ENCODE results near the gene ARHGAP8. TPM values are rescaled to one million over a fixed set of nuclear protein-coding genes. Genes with fewer than 3 reads are reported as not detected.

Gene ARHGAP8
- total and polyA plus RNA-seq, 2 donors (not counting 1 experiment from before 2014, with no cell fraction given), result 0.37 TPM; not detected in 1

DNA sequence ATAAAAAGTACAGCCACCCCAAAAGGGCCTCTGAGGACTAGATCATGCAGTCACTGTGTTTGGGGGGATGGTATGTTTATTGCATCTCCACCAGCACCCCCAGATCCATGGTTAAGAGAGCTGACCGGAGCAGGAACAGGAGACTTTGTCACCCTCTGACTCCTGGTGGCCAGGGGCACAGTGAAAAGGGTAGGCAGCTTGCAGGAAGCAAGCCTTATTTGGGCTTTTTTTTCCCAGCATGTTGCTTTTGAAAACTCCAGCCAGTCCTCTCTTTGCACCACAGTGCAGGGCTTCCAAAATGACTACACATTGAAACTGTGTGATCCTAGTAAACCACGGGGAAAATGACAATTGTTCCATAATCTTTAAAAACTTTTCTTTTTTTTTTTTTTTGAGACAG is 29.8 kb upstream of the ARHGAP8 start:
- intact Hi-C loops (cut with micrococcal nuclease), result no loop called here
- Histone ChIP-seq H3K9ac (ENCODE audit: low read length) (no peak overlapping the region), H2AFZ (ENCODE audit: insufficient read depth, low read depth, low read length, poor library complexity, severe bottlenecking) (no peak overlapping the region), H4K20me1 (ENCODE audit: control insufficient read depth, insufficient read depth, low read length, poor library complexity, severe bottlenecking) (no peaks in the 10 kb centered on the region), H3K9me3 (ENCODE audit: control extremely low read depth in 1 of 3, control insufficient read depth in 2 of 3, insufficient read depth in 1 of 3, low read length in 2 of 3) (no peaks in the 10 kb centered on the region), H3K27me3 (replicated peaks in 1 of 4; ENCODE audit: control extremely low read depth in 1 of 4, control insufficient read depth in 3 of 4, insufficient read depth in 4 of 4, low read length in 3 of 4) (no peaks in the 10 kb centered on the region), H3K4me3 (ENCODE audit: control extremely low read depth in 1 of 5, extremely low read depth in 1 of 5, insufficient read depth in 1 of 5, low read depth in 2 of 5, low read length in 4 of 5) (no peak overlapping the region), H3K27ac (ENCODE audit: low read length in 2 of 2) (no peak overlapping the region), H3K4me2 (replicated peaks; ENCODE audit: low read depth, low read length, poor library complexity, severe bottlenecking) (no peak overlapping the region), H3K36me3 (replicated peaks in 1 of 2; ENCODE audit: control extremely low read depth in 1 of 2, control insufficient read depth in 1 of 2, extremely low read depth in 1 of 2, insufficient read depth in 2 of 2, low read length in 1 of 2) (peaks cover 0 to 10% of the 10 kb centered on the region in 2 experiments), H3K79me2 (ENCODE audit: control insufficient read depth, insufficient read depth, low read length) (peaks cover 3% of the 10 kb centered on the region), H3K4me1 (ENCODE audit: control insufficient read depth in 2 of 2, insufficient read depth in 2 of 2, low read length in 2 of 2) (peaks cover 0 to 15% of the 10 kb centered on the region in 2 donors)
- no peak for TF ChIP-seq EZH2 (IDR thresholded peaks at IDR 0.05; ENCODE audit: borderline replicate concordance, insufficient read depth, low read depth, low read length, poor library complexity, severe bottlenecking)
- TF ChIP-seq, protein P1, sequence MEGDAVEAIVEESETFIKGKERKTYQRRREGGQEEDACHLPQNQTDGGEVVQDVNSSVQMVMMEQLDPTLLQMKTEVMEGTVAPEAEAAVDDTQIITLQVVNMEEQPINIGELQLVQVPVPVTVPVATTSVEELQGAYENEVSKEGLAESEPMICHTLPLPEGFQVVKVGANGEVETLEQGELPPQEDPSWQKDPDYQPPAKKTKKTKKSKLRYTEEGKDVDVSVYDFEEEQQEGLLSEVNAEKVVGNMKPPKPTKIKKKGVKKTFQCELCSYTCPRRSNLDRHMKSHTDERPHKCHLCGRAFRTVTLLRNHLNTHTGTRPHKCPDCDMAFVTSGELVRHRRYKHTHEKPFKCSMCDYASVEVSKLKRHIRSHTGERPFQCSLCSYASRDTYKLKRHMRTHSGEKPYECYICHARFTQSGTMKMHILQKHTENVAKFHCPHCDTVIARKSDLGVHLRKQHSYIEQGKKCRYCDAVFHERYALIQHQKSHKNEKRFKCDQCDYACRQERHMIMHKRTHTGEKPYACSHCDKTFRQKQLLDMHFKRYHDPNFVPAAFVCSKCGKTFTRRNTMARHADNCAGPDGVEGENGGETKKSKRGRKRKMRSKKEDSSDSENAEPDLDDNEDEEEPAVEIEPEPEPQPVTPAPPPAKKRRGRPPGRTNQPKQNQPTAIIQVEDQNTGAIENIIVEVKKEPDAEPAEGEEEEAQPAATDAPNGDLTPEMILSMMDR (IDR thresholded peaks at IDR 0.05), result no peak
- DNase-seq, result no peak
- Mint-ChIP-seq H3K27me3 (no peaks in the 10 kb centered on the region), H3K9me3 (ENCODE audit: insufficient read depth) (no peaks in the 10 kb centered on the region), H3K4me3 (no peak overlapping the region), H3K4me1 (peaks cover 14% of the 10 kb centered on the region), H3K27ac (no peak overlapping the region)
- ChIA-PET POLR2A (interaction anchor here (0.8 kb wide), 1 partner anchor 10 kb away, joined by 3 read pairs; no protein-coding TSS in a partner anchor), CTCF (interaction anchor here (1.3 kb wide), 1 partner anchor 25 kb away, joined by 4 read pairs; no protein-coding TSS in a partner anchor)
- 100% methylated on average over 1 of the region's 2 CpGs for WGBS (ENCODE audit: insufficient coverage)
- ATAC-seq (ENCODE audit: low read depth), result no peak

DNA sequence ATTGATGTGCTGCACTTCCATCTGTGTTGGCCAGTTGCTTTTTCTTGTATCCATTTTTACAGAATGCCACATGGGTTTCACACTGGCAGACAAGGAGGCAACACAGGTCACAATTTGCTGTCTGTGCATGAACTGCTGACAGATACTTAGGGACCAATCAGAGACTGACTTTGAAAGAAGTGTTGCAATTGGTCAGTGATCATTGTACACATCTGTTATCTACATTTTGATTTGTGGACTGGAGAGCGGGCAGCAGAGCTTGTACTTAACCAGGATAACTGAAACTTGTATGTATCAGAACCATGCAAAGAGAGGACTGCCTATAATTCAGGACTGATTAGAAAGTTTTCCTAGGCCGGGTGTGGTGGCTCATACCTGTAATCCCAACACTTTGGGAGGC is 28.6 kb upstream of the ARHGAP8 start:
- no peak for ATAC-seq (ENCODE audit: low read depth)
- Histone ChIP-seq H2AFZ (ENCODE audit: insufficient read depth, low read depth, low read length, poor library complexity, severe bottlenecking) (no peak overlapping the region), H3K27ac (ENCODE audit: low read length in 2 of 2) (no peak overlapping the region), H3K79me2 (ENCODE audit: control insufficient read depth, insufficient read depth, low read length) (peaks cover 3% of the 10 kb centered on the region), H3K9ac (ENCODE audit: low read length) (no peak overlapping the region), H3K4me3 (ENCODE audit: control extremely low read depth in 1 of 5, extremely low read depth in 1 of 5, insufficient read depth in 1 of 5, low read depth in 2 of 5, low read length in 4 of 5) (no peak overlapping the region), H3K9me3 (ENCODE audit: control extremely low read depth in 1 of 3, control insufficient read depth in 2 of 3, insufficient read depth in 1 of 3, low read length in 2 of 3) (no peaks in the 10 kb centered on the region), H3K27me3 (replicated peaks in 1 of 4; ENCODE audit: control extremely low read depth in 1 of 4, control insufficient read depth in 3 of 4, insufficient read depth in 4 of 4, low read length in 3 of 4) (no peaks in the 10 kb centered on the region), H3K4me2 (replicated peaks; ENCODE audit: low read depth, low read length, poor library complexity, severe bottlenecking) (no peak overlapping the region), H3K4me1 (ENCODE audit: control insufficient read depth in 2 of 2, insufficient read depth in 2 of 2, low read length in 2 of 2) (peaks cover 0 to 6% of the 10 kb centered on the region in 2 donors), H4K20me1 (ENCODE audit: control insufficient read depth, insufficient read depth, low read length, poor library complexity, severe bottlenecking) (no peaks in the 10 kb centered on the region), H3K36me3 (replicated peaks in 1 of 2; ENCODE audit: control extremely low read depth in 1 of 2, control insufficient read depth in 1 of 2, extremely low read depth in 1 of 2, insufficient read depth in 2 of 2, low read length in 1 of 2) (peaks cover 0 to 12% of the 10 kb centered on the region in 2 experiments)
- Mint-ChIP-seq H3K4me3 (no peak overlapping the region), H3K27me3 (no peaks in the 10 kb centered on the region), H3K4me1 (peaks cover 8% of the 10 kb centered on the region), H3K27ac (no peak overlapping the region), H3K9me3 (ENCODE audit: insufficient read depth) (no peaks in the 10 kb centered on the region)
- intact Hi-C loops (cut with micrococcal nuclease), result no loop called here
- 92% methylated on average over 2 of the region's 2 CpGs for WGBS (ENCODE audit: insufficient coverage)
- CTCF ChIA-PET, result no interaction called here
- TF ChIP-seq, protein P1 (IDR thresholded peaks at IDR 0.05), result no peak
- no peak for TF ChIP-seq EZH2 (IDR thresholded peaks at IDR 0.05; ENCODE audit: borderline replicate concordance, insufficient read depth, low read depth, low read length, poor library complexity, severe bottlenecking)
- POLR2A ChIA-PET, result no interaction called here
- DNase-seq, result no peak

Measured in B cell (primary cell).